T-helper 2 cell (primary cell): ENCODE results near the gene XRCC5.

Experiments
- DNase-seq, 5 experiments: peaks; one replicate each; pipeline versions ENCODE4 v3.0.0 to v3.0.0-alpha.2; 2012 to 2022

Gene XRCC5

DNA sequence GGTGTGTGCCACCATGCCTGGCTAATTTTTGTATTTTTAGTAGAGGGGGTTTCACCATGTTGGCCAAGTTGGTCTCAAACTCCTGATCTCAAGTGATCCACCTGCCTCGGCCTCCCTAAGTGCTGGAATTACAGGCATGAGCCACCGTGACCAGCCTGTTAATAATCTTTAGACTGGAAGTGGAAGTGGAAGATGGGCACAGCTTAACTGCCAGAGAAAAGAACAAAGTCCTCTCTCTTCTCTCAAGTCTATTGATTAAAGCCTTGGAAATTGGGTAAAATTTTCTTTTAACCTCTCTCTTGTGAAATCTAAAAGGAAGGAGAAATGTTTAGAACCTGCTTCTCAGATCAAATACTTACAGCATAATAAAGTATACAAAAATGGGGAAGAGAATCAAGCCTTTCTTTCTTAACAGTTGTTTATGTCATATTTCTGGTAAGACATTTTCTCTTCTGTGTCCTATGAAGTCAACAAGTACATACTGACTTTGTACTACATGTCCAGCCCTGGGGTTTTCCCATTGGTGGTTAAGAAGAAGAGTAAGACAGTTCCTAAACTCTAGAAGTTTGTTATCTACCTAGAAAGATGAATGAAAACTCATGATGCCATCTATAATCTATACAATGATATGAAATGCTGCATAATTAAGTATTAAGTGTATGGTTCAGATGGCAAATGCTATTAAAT is 22.8 kb upstream of the XRCC5 start:
- no peak for DNase-seq

DNA sequence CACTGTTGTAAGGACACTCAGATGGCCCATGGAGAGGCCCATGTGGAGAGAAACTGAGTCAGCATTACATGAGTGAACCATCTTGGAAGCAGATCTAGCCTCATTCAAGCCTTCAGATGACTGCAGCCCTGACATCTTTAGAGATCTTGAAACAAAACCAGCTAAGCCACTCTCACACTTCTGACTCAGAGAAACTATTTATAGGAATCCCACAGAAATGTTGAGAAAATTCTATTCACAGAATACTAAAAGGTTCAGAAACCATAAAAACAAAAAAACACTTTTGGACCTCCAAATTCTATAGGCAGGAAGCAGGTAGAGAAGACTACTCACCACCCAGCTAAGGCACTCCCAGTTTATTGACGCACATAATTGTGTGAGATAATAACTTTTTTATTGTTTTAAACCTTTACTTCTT is 18.8 kb upstream of the XRCC5 start:
- no peak for DNase-seq

DNA sequence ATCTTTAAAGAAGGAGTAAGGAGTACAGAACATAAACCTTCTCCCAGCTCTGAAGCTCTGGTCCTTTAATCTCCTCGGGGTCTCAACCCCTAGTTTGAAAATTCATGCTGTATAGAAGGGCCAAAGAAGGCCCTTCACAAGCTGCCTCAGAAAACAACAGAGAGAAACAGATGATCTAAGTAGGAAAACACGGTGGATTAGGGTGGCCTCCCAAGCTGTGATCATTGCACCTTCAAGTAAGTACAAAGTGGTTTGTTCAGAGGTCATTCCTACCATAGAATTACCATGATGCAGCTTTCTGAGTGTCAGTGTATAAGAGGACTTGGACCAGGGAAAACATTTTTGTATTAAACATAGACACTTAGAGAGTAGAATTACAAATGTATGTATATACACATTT is 16.5 kb upstream of the XRCC5 start:
- no peak for DNase-seq

DNA sequence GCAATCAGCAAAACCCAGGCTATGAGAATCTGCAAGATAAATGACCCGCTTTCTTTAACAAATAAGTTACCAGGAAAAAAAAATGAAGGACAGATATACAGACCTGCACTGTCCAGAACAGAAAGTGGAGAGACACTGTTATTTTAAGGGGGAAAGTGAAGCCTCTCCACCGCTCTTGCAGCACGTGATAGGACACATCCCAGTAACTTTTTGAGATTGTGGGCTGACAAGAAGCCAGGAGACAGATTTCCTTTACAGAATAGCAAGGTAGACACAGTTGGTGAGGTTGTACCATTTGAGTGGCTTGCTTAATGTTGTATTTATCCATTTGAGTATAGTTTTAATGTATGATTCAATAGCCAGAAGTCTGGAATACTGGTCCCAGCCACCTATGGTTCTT is 14.4 kb upstream of the XRCC5 start:
- DNase-seq = no peak

DNA sequence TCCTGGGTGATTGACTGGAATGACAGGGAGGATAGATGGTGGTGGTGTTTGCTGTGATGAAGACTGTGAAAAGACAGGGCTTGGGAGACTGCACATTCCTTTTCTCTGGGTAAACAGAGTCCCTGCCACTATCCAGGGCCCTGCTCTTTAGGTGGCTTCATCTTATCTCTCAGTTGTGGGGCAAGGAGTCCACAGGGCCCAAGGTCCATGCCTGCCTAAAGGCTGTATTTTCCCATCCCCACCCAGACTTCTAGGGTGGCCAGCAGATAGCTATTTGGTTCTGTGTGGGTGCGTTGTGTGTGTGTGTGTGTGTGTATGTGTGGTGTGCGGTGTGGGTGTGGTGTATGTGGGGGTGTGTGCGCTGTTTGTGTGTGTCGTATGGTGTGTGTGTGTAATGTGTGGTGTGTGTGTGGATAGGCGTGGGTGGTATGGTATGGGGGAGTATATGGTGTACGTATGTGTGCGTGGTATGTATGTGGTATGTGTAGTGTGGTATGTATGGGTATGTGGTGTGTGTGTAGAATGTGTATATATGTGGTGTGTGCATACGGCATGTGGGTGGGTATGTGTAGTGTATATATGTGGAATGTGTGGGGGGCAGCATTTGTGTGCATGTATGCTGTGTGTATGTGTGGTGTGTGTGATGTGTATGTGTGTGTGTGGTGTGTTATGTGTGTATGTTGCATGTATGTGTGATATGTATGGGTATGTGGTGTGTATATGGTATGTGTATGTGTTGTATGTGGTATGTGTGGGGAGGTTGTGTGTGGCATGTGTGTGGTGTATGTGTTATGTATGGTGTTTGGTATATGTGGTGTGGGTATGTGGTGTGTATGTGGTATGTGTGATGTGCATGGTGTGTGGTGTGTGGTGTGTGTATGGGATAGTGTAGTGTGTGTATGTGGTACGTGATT is 10.5 kb upstream of the XRCC5 start:
- no peak for DNase-seq

DNA sequence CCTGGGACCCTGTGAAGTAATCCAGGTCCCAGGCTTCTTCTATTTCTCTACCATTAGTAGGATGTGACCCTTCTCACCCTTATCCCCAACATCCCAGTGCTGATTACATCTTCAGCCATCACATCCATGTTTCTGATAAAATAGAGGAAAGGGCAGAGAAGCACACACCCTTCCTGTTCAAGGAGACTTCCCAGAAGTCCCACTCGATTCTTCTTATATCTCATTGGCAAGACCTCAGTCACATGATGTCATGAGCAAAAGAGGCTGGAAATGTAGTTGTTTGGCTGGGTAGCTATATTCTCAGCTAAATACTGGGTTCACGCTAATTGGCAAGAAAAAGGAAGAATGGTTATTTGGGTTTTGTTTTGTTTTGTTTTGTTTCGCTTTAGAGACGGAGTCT is 8.0 kb upstream of the XRCC5 start:
- DNase-seq = no peak

DNA sequence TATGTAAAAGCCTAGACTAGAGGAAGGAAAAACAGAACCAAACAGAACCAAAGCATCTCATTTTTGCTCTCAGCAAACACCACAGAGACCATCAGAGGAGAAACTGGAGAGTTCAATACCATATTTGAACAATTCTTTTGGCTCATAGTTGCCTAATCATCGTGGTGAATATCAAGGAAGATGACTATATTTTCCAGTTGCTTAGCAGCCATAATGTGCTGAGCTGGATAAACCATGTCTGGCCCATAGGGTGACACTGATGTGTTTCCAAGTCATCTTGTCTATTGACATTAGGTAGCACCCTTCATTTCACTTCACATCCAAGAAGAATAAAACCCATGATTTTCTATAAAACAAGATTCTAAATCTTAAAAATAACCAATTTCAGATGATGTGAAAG is 5.9 kb upstream of the XRCC5 start:
- no peak for DNase-seq

DNA sequence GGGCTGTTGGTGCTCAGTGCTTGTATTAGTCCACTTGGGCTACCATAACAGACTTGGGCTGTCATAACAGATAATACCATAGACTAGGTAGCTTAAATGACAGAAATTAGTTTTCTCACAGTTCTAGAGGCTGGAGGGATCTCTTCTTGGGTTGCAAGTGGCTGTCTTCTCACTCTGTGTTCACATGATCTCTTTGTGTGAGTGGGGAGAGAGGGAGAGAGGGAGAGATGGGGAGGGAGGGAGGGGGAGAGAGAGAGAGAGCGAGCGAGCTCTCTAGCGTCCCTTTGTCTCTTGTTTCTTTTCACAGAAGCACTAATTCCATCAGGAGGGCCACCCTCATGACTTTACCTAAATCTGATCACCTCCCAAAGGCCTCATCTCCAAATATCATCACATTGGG is 4.5 kb upstream of the XRCC5 start:
- DNase-seq = no peak

DNA sequence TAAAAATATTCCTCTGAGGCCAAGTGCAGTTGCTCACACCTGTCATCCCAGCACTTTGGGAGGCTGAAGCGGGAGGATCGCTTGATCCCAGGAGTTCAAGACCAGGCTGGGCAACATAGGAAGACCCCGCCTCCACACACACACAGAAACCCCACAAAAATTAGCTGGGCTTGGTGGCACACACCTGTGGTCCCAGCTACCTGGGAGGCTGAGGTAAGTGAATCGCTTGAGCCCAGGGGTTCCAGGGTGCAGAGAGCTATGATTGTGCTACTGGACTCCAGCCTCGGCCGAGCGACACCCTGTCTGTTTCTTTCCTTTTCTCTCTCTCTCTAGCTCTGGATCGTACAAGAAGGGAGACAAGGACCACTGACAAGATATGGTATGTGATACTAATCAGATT is 1.8 kb upstream of the XRCC5 start:
- DNase-seq = no peak

DNA sequence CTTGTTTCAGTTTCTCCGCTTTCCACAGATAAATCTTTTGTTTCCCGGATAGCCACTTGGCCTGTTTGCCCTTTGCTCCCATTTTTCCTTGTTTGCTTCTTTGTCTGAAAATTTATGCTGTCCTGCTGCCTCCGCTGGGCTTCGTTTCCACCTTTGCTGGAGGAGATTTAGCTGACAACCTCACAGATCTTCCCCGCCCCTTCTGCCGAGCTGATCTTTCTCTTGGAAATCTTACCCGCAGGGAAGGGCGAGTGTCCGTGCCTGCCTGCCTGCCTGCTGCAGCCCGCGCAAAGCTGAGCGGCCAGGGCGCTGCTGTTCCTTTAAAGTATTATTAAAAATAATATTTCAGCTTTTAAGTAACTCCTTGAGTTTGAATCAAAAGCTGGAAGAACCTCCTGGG is 1.4 kb upstream of the XRCC5 start:
- no peak for DNase-seq

DNA sequence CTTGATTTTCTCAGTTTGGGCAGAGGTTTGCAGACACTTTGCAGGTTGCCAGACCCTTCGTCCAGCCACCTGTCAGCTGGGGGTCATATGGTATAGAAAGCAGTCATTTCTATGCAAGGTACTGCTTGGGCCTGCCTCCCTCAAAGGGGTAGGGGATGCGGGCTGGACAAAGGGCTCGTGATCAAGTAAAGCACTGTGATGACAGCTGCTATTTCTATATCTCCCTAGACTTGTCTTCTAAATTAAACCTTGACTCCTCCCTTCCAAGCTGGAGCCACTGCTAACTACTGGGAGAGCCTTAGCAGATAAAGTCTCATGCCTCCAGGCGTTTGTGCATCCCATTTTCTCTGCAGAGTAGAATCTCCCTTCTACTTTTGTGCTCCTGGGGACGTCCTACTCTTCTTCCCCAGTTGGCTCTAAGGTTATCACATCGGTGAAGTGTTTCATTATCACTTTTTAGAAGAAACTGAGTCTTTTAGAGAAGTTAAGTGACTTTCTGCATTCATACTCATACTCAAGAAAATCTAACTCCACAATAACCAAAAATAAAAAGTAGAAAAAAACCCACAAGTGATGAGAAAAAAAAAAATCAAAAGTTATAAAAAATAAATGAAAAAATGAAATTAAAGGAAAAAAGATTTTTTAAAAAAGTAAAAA is 710 bp upstream of the XRCC5 start:
- no peak for DNase-seq

DNA sequence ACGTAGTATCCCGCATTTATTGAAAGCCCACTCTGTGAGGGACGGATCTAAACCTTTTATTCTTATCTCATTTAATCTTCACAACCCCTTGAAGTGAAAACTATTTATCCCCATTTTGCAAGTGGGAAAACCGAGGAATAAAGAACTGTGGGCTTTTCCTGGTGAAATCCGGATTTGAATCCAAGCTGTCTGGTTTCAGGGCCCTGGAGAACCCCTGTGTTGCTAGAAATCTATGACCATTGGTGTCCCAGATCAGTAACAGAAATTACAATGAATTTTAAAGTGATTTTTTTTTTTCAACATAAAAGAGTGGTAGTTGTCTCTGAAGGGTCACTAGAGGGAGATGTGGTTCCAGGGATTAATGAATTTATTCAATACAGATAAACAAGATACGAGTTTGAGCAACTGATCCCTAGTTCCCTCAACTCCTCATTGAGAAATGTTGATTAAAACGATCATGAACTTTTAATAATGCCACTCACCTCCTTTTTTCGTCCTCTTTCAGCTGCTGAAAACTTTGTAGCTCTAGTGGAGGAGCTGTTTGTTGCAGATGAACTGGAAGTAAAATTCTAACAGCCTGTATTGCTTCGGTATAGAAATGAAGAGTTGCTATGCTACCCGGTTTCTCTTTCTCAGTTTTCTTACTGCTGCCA is 940 bp downstream of the XRCC5 start:
- peak in 1 of 5 experiments; percentile 68 for DNase-seq

DNA sequence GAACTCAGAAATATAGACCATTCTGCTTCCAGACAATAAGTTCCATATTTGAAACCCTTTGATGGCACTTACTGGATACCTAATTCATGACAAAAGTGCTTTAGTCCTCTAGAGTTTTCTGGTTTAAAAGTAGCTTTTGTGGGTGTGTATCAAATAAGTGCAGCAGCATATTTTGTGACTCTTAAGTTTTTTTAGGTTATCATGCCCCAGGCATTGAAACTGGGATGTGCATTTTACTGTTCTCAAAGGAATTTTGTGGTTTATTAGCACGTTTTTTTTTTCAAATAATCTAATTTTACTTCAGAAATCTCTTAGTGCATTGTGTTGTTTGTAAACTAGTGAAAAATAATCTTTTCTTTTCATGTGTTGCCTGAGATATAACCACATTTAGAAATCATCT is 1.5 kb downstream of the XRCC5 start:
- no peak for DNase-seq

DNA sequence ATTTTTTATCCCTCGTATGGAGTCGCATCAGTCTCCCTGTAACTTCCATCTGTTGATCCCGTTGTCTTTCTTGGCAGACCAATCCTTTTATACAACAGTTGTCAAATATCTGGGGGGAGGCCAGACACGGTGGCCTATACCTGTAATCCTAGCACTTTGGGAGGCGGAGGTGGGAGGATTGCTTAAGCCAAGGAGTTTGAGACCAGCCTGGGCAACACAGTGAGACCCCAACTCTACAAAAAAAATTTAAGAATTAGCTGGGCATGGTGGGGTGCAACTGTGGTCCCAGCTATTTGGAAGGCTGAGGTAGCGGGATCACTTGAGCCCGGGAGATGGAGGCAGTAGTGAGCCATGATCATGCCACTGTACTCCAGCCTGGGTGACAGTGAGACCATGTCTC is 2.0 kb downstream of the XRCC5 start:
- no peak for DNase-seq

DNA sequence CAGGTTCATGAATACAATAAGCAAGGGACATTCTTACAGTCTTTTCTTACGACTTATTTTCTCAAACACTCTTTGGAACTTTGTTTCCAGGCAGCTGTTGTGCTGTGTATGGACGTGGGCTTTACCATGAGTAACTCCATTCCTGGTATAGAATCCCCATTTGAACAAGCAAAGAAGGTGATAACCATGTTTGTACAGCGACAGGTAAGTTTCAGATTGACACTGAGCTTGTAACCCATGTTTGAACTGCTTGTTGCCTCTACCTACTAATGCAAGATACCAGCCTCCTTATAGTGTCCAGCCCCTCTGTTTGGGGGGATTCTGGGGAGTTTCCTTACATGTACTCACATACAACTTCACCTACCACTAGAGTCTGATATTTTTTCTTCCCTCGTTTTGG is 3.8 kb downstream of the XRCC5 start:
- DNase-seq = no peak

DNA sequence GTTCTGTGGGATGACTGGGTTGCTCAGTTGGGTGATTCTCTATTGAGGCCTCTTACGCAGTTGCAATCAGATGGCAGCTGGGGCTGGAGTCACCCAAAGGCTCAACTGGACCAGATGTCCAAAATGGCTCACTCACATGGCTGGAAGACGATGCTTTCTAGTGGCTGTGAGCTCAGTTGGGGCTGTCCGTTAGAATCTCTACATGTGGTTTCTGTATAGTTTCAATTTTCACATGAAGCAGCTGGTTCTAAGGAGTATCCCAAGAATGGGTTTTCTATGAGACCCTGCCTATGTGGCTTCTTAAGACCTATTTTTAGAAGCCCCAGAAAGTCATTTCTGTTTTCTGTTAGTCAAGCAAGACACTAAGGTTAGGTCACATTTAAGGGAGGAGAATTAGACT is 4.4 kb downstream of the XRCC5 start:
- DNase-seq = peak in 1 of 5 experiments; percentile 52

DNA sequence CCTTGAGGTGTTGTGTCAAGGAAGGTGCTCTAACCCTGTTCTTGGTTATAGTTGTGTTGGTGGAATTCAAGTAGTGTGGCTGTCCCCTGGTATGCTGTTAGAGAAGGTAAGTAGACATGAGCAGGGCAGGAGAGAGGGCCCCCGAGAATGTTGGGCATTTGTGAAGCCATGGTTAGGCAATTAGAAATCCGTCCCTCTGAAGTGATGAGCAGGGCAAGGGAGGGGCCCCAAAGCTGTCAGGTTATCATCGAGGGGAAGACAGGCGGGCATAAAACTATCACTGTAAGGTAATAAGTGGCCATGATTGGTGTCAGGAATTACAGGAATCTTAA is 5.2 kb downstream of the XRCC5 start:
- no peak for DNase-seq

DNA sequence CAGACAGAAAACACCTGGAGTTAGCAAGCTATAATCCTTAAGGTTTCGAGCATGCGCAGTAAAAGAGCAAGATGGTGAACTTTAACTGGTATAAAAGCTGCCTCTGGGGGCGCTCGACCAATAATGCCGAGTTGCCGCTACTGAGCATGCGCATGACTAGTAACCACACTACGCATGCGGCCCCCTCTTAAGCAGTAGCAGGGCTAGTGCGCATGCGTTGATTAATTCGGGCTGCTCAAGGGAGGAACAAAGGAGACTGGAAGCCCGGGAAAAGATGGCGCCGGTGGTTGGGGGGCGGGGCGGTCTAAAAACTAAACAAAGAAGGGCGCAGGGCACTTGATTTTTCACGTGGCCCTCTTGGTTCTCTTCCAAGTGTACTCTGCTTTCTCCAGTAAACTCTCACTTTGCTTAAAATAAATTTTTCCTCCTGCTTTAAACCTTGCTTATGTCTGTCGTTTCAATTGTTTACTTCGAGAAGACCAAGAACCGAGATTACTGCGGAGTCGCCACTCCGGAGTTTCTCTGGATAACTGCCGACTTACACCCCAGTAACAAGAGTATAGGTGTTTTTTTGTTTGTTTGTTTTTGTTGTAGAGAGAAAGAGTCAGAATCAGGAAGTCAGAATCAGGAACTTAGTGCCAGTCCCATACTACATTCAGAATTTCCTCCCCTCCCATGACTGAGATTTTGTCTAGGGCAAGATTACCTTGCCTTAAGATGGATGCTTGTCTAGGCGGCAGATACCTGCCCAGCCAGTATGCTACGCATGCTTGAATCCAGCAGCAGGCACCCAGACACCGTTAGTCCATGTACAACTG is 5.8 kb downstream of the XRCC5 start:
- DNase-seq = peak; percentile 87 to 97 (median 95)

DNA sequence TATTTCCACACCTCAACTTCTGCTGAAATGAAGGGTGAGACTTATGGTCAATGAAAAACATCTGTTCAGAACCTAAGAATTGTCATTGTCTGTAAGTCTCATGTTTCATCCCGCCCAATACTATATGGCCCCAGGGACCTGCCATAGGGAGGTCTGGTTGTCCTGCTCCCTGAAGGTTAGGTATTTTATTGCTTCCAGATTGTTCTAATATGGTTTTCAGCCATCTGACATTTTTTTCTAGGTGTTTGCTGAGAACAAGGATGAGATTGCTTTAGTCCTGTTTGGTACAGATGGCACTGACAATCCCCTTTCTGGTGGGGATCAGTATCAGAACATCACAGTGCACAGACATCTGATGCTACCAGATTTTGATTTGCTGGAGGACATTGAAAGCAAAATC is 7.3 kb downstream of the XRCC5 start:
- no peak for DNase-seq

DNA sequence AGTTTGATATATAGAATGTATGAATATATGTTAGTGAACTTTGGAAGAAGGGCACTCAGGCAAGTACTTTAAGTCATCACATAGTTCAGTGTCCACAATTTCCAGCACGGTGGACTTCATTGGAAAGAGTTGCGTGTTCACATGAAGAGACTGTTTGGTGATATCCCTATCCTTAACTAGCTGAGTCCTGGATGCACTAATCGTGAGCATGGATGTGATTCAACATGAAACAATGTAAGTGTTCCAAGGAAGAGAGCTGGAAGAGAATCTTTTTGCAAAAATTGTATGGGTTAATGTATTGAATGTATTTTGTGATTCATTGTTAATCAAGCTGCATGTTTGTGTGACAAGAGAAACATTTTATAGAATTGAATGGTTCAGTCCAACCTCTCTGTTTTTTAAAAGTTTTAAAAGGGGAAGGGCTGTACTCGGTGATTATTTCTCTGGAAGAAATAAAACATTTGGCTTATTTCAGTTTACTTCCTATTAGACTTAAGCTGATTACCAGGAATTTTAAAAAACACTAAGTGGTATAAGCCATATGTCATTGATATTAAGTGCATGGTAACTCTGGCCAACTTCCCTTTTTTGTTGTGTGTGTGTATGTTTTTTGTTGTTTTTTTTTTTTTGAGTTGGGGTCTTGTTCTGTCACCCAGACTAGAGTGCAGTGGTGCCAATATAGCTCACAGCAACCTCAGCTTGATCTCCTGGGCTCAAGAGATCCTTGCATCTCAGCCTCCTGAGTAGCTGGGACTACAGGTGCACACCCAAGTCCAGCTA is 8.6 kb downstream of the XRCC5 start:
- no peak for DNase-seq

DNA sequence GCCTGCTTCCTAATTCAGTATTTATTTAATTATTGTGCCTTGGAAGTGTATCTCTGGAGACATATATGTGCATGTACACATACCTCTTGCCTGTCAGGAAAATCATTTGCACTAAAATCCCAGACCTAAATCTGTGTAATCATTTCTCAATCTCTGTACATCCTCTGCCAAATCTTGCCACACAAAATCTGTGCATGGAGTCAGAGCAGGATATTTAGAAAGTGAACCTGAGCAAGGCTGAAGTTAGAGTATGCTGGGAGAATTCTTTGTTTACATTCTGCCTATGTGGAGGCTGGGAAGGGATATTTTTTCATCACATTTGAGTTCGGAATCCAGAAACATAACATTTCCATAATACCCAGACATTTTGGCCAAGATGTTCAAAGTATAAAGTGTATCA is 9.3 kb downstream of the XRCC5 start:
- no peak for DNase-seq

DNA sequence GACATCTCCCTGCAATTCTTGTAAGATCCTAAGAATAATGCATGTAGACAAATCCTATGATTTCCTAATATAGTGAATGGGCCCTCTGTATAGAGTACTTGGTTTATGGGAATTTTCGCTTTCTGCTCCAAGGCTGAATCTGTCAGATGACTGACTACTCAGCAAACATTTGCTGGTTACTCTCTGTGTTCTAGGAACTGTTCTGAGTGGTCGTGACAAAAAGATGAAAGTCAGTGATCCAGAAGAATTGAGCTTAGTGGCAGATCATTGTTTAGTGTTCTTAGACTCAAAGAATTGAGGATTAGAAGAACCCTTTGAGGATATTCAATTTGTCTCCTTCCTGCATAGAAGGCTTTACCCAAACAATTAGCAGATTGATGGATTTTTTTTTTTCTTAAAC is 10.0 kb downstream of the XRCC5 start:
- DNase-seq = no peak
